Omental fat pad (tissue), 4 donors: ENCODE data around the gene DTNBP1. TPM values are rescaled to one million over a fixed set of nuclear protein-coding genes. Genes with fewer than 3 reads are reported as not detected.

Experiments
- ATAC-seq: fragments of 150-250 bp; one replicate; pipeline ENCODE4 v1.9.1; 2016; ENCODE audit warnings: mild to moderate bottlenecking, moderate library complexity; ENCODE audit not compliant: low FRiP score
- DNase-seq: peaks from one replicate; pipeline ENCODE4 v3.0.0-alpha.2; 2019; ENCODE audit warnings: low spot score
- CTCF ChIP-seq, 3 donors: fragments of 450-650 bp; IDR thresholded peaks; one replicate each; pipeline ENCODE4 v1.5.1; 2016 to 2017; ENCODE audit warnings: antibody characterized with exemption in 3 of 3, mild to moderate bottlenecking in 3 of 3, moderate library complexity in 2 of 3
- total RNA-seq, 4 donors: library from RNA; depleted of rRNA; stranded (reverse); fragments of >200 nt; gene quantifications; one replicate each; pipeline ENCODE4 v1.1.0, GENCODE V29; 2016

DTNBP1 gene
- total RNA-seq, 4 donors from 2014 or later = 5.9 to 13.9 (median 10.4) TPM

GRCh38 chr6:15516923-15517560, 145.8 kb downstream of the DTNBP1 start:
- DNase-seq (peak; percentile 11), ATAC-seq (no peak)
- no peak for TF ChIP-seq CTCF (IDR thresholded peaks at IDR 0.05)

DNA sequence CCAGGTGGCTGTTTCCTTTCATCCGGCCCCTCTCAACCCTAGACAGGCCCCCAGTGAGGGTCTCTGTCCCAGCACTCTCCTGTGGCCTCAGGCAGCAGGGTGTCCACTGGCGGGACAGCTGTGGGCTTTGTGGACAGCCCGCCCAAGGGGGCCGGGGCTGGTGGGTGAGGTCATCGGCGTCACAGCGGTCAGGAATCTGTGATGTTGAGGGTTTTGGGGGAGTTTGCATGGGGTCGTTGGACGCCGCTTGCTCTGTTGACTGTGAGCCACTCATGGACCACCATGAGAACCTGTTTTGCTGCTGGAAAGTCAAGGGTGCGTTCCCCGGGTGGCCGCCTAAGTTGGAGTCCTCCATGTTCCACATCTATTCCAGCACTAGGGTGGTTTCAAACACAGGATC, 146.4 kb downstream of the DTNBP1 start:
- no peak for ATAC-seq
- DNase-seq = no peak
- no peak for TF ChIP-seq CTCF (IDR thresholded peaks at IDR 0.05)

DNA sequence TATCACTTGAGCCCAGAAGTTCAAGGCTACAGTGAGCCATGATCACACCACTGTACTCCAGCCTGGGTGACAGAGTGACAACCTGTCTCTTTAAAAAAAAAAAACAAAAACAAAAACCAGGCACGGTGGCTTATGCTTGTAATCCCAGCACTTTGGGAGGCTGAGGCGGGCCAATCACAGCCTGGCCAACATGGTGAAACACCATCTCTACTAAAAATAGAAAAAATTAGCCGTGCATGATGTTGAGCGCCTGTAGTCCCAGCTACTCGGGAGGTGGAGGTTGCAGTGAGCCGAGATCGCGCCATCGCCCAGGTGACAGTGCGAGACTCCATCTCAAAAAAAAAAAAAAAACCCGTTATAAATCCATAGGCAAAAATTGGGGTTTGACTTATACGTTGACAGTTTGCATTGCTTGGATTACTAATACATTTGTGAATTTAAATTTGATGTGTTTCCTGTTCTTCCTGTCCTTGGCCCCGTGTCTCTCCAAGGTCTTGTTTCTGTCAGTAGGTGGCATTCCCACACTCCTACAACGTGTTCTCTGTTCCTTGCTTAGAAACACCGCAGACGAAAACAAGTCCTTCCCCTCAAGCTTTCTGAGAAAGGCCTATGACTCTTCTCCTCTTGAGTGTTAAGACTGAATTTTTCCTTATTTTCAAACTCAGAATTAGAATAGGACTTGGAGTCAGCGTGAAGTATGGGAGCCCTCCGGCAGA, 147.0 kb downstream of the DTNBP1 start:
- no peak for ATAC-seq
- DNase-seq = no peak
- no peak for TF ChIP-seq CTCF (IDR thresholded peaks at IDR 0.05)

GRCh38 chr6:15515226-15515625, 147.6 kb downstream of the DTNBP1 start:
- TF ChIP-seq CTCF (IDR thresholded peaks at IDR 0.05) = no peak
- ATAC-seq (no peak), DNase-seq (no peak)

GRCh38 chr6:15513801-15514711, 148.8 kb downstream of the DTNBP1 start:
- no peak for TF ChIP-seq CTCF (IDR thresholded peaks at IDR 0.05)
- no peak for DNase-seq
- ATAC-seq = no peak

DNA sequence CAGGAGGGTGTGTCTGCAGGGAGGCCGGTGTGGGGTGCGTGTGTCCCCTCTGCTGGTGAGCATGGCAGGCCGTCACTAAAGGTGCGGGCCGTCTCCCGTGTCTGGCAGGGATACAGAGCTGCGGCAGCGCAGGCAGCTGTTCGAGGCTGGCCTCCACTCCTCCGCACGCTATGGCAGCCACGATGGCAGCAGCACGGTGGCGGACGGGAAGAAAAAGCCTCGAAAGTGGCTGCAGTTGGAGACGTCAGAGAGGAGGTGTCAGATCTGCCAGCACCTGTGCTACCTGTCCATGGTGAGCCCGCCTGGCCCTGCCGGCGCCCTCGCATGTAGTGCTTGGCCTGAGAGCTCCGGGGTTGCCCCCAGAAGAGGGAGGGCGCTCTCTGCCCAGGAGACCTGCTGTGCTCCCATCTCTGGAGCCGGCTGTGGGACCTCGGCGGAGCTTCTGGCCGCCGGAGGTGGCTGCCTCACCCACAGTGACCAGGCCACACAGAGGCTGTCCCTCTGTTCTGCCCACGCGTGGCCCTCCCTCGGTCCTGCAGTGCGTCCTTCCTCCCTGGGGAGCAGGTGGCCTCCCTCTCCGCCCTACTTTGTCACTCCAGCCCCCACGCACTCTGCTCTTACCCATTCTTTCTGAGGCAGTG, 149.6 kb downstream of the DTNBP1 start:
- no peak for ATAC-seq
- no peak for TF ChIP-seq CTCF (IDR thresholded peaks at IDR 0.05)
- DNase-seq = no peak
